Fibroblast of skin of scalp (primary cell): ENCODE data around the gene PHKG1. TPM values are rescaled to one million over a fixed set of nuclear protein-coding genes. Genes with fewer than 3 reads are reported as not detected.
A peak's percentile ranks its signal among the peaks of the same experiment; 100 is the strongest.
"Not testable (repeated sequence)": the region's sequence is repeated elsewhere in the genome, so short reads cannot be mapped to it uniquely, and the experiment has no call there.

Source experiments
- DNase-seq: peaks from one replicate; pipeline ENCODE4 v3.0.0-alpha.2; 2013
- polyA plus RNA-seq, 2 experiments: library from polyadenylated mRNA; unstranded; fragments of 120-200 nt; gene quantifications; one replicate each; pipeline ENCODE4 v1.2.1, GENCODE V29; 2013; ENCODE audit not compliant: insufficient read length in 2 of 2

The PHKG1 gene
- polyA plus RNA-seq (2013, experiment 1 of 2; ENCODE audit: insufficient read length) = 0.73 TPM
- polyA plus RNA-seq (2013, experiment 2 of 2; ENCODE audit: insufficient read length) = 1.5 TPM

DNA sequence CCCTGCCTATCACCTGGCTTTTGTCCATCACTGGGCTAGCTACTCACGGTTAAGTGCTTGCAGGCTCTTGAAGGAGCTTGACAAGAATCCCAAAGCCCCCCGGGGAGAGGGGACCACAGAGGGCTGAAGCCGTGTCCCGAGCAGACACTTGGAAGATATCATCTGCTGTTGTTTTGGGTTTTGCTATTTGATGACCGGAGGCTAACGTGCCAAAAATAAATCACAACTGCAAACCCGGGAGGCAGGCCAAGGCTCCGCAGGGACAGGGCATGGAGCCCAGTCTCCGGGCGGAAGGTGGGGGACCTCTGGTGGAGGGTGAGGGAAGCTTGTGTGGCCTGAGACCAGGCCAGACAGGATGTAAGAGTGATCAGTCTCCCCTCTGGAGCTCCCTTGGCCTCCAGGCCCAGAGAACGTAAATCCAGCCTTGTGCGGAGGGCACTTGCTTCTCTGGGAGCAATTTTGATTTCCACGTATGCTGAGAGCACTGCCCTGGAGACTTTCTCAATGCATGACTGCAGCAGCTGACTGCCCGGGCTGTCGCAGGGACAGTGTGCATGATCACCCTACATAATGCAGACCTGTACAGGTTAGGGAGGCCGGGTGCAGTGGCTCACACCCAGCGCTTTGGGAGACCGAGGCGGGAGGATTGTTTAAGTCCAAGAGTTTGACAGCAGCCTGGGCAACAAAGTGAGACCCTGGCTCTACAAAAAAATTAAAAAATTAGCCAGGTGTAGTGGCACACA lies at the start of gene PHKG1:
TSS of gene PHKG1 (minus strand) at position 164 of the 743 bp plus-strand sequence. CDS start 4,011 bp downstream, outside the sequence.
- peak; percentile 83 for DNase-seq

DNA sequence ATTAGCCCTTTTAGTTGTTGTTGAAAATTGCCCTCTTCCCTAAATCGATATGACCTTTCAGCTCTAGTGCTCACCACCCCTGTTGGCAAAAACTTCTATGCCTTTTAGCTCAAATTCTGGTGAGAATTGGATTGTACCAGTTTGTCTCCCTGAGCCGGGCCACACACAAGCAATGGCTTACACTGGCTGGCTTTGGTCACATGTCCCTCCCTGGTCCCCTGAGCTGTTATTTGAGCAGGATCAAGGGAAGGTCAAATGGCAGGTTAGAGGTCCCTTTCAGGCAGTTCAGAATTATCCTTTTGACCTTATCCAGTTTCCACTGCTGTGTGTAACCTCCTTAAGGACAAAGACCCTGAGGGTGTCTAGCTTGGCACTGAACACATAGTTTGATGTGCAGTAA lies 38.3 kb upstream of the PHKG1 start:
- not testable (repeated sequence) for DNase-seq

DNA sequence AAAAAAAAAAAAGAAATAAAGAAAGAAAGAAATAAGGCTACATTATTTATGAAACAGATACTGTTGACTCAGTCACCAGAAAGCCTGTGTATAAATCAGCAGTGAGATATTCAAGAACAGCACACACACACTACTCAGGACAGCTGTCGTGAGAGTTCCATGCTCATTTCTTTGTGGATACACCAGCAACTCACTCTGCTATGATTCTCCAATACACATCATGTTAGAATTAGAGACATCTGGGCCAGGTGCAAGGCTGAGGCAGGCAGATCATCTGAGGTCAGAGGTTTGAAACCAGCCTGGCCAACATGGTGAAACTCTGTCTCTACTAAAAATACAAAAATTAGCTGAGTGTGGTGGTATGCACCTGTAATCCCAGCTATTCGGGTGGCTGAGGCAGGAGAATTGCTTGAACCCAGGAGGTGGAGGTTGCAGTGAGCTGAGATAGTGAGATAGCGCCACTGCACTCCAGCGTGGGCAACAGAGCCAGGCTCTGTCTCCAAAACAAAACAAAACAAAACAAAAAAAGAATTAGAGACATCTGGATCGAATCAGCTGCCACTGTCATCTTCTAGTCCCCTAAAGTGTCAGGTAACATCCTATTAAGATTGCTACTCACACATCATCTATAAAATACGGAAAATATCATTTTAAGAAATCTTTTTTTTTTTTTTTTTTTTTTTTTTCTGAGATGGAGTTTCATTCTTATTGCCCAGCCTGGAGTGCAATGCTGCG lies 34.7 kb upstream of the PHKG1 start:
- no peak for DNase-seq

DNA sequence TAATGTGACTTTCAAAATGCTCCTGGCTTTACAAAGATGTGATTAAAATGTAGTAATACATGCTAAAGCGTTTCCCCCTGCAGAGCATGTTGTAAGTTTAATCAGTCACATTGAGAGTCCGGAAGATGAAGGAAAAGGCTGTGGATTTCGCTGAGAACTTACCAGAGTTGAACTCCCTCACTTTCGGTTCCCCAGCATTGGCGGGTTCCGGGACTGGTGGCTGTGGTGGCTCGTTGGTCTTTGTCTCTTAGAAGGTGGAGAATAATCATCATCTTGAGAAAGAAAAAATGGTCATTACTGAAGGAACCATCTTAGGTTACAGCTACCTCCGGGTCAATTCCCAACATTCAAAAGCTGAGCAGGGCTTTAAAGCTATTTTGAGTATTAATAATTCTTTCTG lies 33.1 kb upstream of the PHKG1 start:
- DNase-seq = no peak

DNA sequence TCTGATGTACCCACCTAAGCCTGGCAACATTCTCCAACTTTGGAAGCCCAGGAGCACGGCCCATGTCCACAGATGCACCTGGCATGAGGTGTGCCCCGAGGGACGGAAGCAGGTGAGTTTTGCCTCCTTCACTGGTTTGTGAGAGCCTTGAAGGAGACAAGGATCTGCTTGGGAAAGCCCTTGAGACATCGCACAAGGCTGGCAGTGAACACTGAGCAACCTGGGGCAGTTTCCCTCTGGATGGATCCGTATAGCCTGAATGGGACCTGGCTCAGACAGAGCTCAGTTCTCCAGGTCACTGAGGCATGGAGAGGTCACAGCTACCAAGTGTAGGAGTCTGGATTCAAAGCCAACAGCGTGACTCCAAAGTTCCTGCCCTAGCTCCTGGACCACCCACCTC lies 32.2 kb upstream of the PHKG1 start:
- DNase-seq = no peak

DNA sequence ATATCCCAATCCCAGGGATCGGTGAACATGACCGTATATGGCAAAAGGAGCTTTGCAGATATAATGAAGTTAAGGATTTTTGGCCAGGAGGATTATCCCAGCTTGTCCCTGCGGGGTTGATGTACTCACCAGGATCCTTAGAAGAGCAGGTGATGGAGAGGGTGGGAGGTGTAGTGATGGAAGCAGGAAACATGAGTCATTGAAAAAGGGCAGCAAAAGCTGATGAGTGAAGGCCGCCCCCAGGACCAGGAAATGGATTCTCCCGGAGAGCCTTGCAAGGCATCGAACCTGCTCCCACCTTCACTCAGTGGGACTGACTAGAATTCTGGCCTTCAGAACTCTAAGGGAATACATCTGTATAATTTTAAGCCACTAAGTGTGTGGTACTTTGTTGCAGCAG lies 28.7 kb upstream of the PHKG1 start:
- no peak for DNase-seq

DNA sequence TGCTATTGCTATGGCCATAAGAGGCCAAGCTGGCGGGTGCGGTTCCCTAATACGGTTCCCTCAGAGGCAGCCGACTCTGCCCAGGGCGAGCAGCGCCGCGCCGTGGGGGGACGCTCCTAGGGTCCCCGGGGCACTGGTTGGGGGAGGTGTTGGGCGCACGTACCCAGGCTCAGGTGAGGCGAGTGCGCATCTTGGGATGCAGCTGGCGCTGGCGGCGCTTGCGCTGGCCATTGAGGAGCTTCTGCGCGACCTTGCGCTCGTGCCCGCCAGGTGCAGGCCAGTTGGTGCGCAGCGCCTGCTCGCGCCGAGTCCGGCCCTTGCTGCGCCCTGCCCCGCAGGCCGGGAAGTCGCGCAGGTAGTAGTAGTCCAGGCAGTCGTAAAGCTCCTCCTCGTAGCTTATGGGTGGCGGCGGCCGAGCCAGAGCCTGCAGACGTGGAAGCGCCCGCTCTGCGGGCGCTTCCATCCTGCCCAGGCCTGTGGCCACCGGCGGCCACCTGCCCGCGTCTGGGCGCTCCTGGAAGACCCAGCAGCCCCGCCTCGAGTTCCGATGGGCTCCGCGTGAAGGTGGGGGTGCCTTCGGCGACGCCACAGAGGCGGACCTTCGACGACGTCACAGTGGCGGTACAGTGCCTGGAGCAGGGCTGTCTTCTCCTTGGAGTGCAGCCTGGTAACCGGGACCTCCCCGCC lies 23.2 kb upstream of the PHKG1 start, which contains the start of gene NUPR2:
TSS of gene NUPR2 (minus strand) at position 566 of the 687 bp plus-strand sequence. CDS start at position 463, 103 bp downstream.
- DNase-seq = no peak

DNA sequence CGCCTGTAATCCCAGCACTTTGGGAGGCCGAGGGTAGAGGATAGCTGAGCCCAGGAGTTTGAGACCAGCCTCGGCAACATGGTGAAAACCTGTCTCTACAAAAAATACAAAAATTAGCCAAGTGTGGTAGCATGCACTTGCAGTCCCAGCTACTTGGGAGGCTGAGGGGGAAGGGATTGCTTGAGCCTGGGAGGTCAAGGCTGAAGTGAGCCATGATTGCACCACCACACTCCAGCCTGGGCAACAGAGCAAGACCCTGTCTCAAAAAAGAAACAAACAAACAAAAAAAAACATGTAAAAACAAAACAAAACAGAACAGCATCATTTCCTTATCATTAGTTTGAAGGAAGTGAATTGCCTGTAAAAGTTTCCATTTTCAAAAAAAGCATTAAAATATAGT lies 19.5 kb upstream of the PHKG1 start:
- DNase-seq = not testable (repeated sequence)

DNA sequence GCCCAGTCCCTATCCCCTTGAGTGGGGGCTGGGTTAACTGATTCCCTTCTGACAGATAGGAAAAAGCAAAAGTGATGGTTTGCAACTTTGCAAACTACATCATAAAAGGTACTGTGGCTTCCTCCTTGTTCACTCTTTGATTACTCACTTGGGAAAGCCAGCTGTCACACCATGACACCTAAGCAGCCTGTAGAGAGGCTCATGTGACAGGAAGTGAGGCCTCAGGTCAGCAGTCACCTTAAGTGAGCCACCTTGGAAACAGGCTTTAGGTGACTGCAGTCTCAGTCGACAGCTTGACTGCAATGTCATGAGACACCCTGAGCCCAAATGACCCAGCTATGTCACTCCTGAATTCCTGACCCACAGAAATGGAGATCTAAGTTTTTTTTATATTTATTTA lies 17.9 kb upstream of the PHKG1 start:
- no peak for DNase-seq

DNA sequence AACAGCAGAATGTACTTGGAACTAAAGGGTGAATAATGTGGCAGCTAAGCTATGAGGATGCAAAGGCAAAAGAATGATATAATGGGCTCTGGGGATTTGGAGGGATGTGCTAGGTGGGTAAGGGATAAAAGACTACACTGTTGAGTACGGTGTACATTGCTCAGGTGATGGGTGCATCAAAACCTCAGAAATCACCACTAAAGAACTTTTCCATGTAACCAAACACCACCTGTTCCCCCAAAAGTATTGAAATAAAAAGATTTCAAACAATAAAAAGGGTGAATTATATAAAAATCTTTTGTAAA lies 15.2 kb upstream of the PHKG1 start:
- DNase-seq = no peak

DNA sequence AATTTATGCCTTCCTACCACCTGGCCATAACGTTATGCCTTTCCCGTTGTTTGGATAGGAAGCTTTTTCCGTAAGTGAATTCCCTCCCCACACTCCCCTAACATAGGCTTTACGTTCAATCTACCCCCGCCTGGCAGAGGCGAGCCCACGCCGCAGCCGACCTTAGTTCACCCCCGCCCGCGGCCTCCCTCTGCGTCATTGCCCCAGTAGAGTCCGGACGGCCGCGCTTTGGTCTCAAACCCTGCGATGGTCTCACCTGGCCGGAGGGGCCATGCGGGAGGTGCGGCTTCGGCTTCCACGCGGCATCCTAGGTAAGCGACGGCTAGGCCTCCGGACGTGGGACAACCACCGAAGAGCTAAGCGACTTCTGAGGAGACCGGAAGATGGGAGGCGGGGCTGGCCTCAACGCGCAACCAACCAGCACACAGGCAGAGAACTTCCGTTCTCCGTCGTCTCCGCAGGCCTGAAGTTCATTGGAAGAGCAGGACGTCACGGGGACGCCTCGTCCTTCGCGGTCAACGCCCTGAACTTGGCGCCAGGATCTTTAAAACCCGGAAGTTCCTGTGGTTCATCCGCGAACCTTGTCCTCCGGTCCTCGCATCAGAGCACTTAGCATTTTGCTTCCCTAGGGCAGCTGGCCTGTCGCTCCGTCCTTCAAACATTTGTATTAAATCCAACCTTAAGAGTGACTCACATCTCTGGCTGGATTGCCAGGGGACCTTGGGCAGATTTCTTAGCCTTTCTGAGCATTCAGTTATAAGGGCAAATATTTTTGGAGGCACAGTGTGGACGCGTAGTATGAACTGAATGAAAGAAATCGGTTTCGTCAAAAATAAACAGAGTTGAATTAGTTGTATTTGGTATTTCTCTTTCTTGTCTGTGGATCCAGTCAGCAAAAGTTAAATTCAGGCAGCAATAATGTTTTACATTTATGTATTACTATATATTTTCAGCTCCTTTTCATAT lies 13.6 kb upstream of the PHKG1 start, which contains the start of gene CHCHD2:
TSS of gene CHCHD2 (minus strand) at position 369 of the 966 bp plus-strand sequence. CDS start at position 306, 63 bp downstream.
- DNase-seq = peak; percentile 99

DNA sequence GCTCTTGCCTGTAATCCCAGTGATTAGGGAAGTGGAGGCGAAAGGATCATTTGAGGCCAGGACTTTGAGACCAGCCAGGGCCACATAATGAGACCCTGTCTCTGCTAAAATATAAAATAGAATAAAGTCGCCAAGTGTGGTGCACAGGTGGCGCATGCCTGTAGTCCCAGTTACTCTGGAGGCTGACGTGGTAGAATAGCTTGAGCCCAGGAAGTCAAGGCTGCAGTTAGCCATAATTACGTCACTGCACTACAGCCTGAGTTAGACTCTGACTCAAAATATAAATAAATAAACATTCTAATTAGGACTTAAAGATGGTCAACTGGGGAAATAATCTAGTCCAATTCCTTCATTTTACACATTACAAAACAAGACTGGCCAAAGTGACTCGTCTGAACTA lies 12.8 kb upstream of the PHKG1 start:
- peak; percentile 62 for DNase-seq

DNA sequence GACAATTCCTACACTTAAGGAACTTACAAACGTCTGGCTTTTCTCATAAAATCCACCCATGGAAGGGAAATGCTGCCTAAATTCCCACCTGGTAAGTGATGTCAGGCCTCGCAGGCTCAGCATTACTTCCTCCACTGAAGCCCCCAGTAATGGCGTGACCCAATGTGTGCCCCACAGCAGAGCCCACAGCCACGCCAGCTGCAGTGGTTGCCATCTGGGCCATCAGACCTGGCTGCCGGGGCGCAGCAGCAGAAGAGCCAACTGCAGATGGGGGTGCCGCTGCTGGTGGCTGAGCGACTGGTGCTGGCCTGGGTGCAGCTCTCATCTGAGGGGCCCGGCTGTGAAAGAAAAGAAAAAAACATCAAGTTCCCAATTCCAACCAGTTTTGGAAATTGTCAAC lies 11.4 kb upstream of the PHKG1 start:
- DNase-seq = not testable (repeated sequence)

DNA sequence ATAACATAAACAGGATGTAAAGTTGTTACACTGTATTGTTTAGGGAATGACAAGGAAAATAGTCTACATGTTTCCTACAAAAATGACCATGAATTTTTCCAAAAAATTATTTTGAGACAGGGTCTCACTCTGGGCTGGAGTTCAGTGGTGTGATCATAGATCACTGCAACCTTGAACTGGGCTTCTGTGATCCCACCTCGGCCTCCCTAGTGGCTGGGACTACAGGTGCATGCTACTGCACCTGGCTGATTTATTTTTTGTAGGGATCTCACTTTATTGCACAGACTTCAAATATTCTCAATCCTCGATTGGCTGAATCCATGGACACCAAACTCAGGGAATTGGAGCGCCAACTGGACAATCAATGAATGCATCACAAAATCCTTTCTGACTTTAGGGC lies 6.9 kb upstream of the PHKG1 start:
- DNase-seq = no peak

DNA sequence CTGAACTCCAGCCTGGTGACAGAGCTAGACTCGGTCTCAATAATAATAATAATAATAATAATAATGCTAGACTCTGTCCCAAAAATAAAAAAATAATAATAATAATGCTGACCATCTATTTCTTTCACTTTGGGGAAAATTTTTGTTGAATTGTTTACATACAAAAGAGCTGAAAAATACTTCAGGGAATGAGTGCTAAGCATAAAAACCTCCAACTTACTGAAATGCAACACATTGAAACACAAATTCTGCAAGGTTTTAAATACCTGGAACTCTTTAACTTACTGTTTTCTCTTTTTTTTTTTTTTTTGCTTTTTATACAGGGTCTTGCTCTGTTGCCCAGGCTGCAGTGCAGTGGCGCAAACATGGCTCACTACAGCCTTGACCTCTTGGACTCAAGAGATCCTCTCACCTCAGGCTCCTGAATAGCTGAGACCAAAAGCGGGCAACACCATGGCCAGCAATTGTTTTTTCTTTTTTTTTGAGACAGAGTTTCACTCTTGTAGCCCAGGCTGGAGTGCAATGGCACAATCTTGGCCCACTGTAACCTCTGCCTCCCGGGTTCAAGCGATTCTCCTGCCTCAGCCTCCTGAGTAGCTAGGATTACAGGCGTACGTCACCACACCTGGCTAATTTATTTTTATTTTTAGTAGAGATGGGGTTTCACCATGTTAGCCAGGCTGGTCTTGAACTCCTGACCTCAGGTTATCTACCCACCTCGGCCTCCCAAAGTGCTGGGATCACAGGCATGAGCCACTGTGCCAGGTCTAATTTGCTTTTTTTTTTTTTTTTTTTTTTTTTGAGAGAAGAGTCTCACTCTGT lies 5.6 kb upstream of the PHKG1 start:
- not testable (repeated sequence) for DNase-seq

DNA sequence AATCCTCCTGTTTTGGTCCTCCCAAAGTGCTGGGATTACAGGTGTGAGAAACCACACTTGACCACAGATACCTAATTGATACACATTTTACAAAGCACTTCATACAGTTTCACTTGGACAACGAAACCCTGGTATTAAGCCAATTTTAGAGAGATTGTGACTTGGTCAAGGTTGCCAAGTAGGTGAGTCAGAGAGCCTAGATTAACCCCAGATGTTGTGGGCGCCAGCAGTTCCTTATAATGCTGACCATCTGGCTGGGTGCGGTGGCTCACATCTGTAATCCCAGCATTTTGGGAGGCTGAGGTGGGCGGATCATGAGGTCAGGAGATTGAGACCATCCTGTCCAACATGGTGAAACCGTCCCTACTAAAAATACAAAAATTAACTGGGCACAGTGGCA lies 4.9 kb upstream of the PHKG1 start:
- DNase-seq = peak; percentile 78

DNA sequence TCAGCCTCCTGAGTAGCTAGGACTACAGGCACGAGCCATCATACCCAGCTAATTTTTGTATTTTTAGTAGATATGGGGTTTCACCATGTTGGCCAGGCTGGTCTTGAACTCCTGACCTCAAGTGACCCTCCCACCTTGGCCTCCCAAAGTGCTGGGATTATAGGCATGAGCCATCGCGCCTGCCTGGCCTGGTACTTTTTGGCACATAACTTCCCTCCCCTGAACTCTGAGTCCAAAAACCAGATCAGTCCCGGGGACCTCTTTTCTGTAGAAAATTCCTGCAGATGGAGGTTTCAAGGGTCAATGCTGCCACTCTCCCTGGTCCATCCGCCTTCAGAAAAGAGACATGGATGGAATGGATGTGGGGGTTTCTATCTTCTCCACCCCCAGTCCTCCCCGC lies 364 bp downstream of the PHKG1 start:
- not testable (repeated sequence) for DNase-seq

DNA sequence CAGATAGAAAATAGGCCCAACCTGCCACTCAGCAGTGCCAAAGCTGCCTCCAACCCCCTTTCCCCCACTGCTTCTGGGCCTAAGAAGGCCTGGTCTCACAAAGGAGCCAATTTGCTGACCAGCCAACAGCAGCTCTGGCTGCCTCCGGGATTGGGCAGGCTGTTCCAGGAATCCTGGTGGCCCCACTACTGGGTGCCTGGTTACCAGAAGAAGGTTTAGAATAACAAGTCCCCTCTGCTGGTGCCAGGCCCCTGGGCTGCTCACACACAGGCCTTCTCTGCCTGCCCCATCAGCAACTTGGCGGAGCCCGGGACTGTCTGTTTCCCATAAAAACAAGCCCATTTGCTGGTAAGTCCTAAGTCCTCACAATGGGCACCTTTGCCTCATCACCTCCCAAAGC lies 1.2 kb downstream of the PHKG1 start:
- no peak for DNase-seq

DNA sequence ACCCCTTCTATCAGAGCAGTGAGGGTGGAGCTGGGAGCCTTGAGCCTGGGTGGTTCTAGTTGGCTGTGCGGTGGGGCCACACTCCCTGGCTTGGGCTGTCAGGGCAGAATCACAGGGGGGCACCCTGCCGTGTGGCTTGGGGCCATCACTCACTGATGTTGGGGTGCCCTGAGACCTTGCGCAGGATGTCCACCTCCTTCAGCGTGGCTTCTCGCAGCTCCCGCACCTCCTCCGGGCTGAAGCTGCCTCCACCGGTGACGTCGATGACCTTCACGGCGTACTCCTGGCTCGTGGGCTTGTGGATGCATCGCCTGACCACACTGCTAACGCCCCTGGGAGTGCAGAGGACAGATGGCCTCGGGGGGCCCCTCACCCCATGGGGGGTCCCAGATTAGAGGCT lies 5.3 kb downstream of the PHKG1 start:
- no peak for DNase-seq

DNA sequence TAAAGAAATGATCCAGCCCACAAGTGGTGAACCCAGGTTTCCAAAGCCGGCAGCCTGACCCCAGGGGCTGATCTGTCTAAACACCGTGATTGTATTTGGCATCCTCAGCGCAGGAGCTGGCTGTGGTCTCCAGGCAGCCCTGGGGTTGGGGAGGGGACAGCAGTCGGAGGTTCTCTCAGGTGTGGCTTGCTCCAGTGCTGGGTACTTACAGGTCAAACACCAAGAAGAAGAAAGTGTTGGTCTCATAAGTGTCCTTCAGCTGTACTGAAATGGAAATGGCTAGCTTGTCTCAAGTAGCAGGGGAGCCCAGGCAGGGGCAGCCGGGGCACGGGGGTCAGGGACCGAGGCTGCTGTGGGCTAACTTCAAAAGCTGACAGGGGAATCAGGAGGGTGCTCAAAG lies 6.0 kb downstream of the PHKG1 start:
- DNase-seq = no peak

DNA sequence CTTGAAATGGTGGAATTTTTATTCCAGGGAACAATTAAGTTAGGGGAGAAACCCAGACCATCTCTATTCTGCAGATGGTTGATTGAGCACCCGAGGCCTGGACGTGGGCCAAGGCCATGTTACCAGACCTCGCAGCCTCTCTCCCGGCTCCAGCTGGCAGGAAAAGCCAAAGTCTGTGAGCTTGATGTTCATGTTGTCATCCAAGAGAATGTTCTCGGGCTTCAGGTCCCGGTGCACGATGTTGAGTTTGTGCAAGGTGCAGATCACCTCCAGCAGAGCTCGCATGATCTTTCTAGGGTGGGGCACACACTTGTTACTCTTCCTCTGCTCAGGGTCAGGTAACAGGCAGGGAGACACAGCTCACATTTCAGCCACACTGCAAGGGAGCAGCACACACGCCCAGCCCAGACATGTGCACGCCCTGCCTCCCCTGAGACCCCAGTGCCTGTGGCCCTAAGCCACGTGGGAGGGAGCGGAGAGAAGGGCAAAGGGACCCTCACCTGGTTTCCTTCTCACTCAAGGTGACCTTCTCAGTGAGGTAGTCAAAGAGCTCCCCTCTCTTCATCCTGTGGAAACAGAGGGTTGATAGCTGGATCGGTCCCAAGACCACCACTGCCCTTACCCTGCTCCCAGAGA lies 9.5 kb downstream of the PHKG1 start:
- DNase-seq = no peak
